ENCODE data around the gene FHIT.
"Not testable (repeated sequence)": the region's sequence is repeated elsewhere in the genome, so short reads cannot be mapped to it uniquely, and the experiment has no call there.

FHIT gene

GRCh38 chr3:60989626-60990441 lies 261.4 kb downstream of the FHIT start:
- Mint-ChIP-seq H3K4me1 (ENCODE audit: low read depth) (peaks cover 8% of the 10 kb centered on the region), H3K27ac (no peak overlapping the region), H3K9me3 (peaks cover 23% of the 10 kb centered on the region), H3K4me3 (no peak overlapping the region), H3K36me3 (ENCODE audit: low read depth) (no peaks in the 10 kb centered on the region), H3K27me3 (no peaks in the 10 kb centered on the region)
- intact Hi-C loops (cut with micrococcal nuclease): no loop called here

GRCh38 chr3:60987191-60987590 lies 264.1 kb downstream of the FHIT start:
- not testable (repeated sequence) for H3K4me3 Mint-ChIP-seq

GRCh38 chr3:60986552-60986951 lies 264.7 kb downstream of the FHIT start:
- H3K9me3 Mint-ChIP-seq: peaks cover 26% of the 10 kb centered on the region
- H3K27ac Mint-ChIP-seq: no peak overlapping the region
- H3K4me3 Mint-ChIP-seq: no peak overlapping the region
- H3K27me3 Mint-ChIP-seq: no peaks in the 10 kb centered on the region
- H3K4me1 Mint-ChIP-seq (ENCODE audit: low read depth): no peaks in the 10 kb centered on the region
- intact Hi-C loops (cut with micrococcal nuclease): no loop called here
- H3K36me3 Mint-ChIP-seq (ENCODE audit: low read depth): no peaks in the 10 kb centered on the region

More at GRCh38 chr3:60987191-60987590, 264.1 kb downstream of the FHIT start:
- H3K27me3 Mint-ChIP-seq; H3K27ac Mint-ChIP-seq; H3K36me3 Mint-ChIP-seq (ENCODE audit: low read depth); intact Hi-C loops (cut with micrococcal nuclease); H3K4me1 Mint-ChIP-seq (ENCODE audit: low read depth): not testable (repeated sequence)
- peaks cover 26% of the 10 kb centered on the region for H3K9me3 Mint-ChIP-seq

GRCh38 chr3:60983906-60984305 lies 267.3 kb downstream of the FHIT start:
- intact Hi-C loops (cut with micrococcal nuclease): no loop called here
- H3K4me3 Mint-ChIP-seq: no peak overlapping the region
- no peaks in the 10 kb centered on the region for H3K36me3 Mint-ChIP-seq (ENCODE audit: low read depth)
- peaks cover 26% of the 10 kb centered on the region for H3K9me3 Mint-ChIP-seq
- H3K27ac Mint-ChIP-seq: no peak overlapping the region
- no peaks in the 10 kb centered on the region for H3K27me3 Mint-ChIP-seq
- H3K4me1 Mint-ChIP-seq (ENCODE audit: low read depth): peaks cover 20% of the 10 kb centered on the region

- Mint-ChIP-seq H3K9me3 (peaks cover 7% of the 10 kb centered on the region), H3K4me1 (ENCODE audit: low read depth) (peaks cover 20% of the 10 kb centered on the region), H3K27me3 (no peaks in the 10 kb centered on the region), H3K36me3 (ENCODE audit: low read depth) (no peaks in the 10 kb centered on the region), H3K4me3 (no peak overlapping the region), H3K27ac (no peak overlapping the region)
- intact Hi-C loops (cut with micrococcal nuclease): no loop called here
Measured at GRCh38 chr3:60980342-60980692, 270.9 kb downstream of the FHIT start.

- no peaks in the 10 kb centered on the region for H3K27me3 Mint-ChIP-seq
- intact Hi-C loops (cut with micrococcal nuclease): no loop called here
- peaks cover 20% of the 10 kb centered on the region for H3K4me1 Mint-ChIP-seq (ENCODE audit: low read depth)
- no peak overlapping the region for H3K4me3 Mint-ChIP-seq
- H3K36me3 Mint-ChIP-seq (ENCODE audit: low read depth): no peaks in the 10 kb centered on the region
- no peak overlapping the region for H3K27ac Mint-ChIP-seq
- peaks cover 1% of the 10 kb centered on the region for H3K9me3 Mint-ChIP-seq
Measured at GRCh38 chr3:60979461-60980341, 271.6 kb downstream of the FHIT start.

- Mint-ChIP-seq H3K9me3 (peaks cover 18% of the 10 kb centered on the region), H3K4me1 (ENCODE audit: low read depth) (no peaks in the 10 kb centered on the region), H3K4me3 (no peak overlapping the region), H3K27me3 (no peaks in the 10 kb centered on the region), H3K36me3 (ENCODE audit: low read depth) (no peaks in the 10 kb centered on the region), H3K27ac (no peak overlapping the region)
- intact Hi-C loops (cut with micrococcal nuclease): no loop called here
Measured at GRCh38 chr3:60973321-60973720, 277.9 kb downstream of the FHIT start.

- Mint-ChIP-seq H3K9me3 (peaks cover 18% of the 10 kb centered on the region), H3K4me1 (ENCODE audit: low read depth) (no peaks in the 10 kb centered on the region), H3K27ac (no peak overlapping the region), H3K27me3 (no peaks in the 10 kb centered on the region), H3K4me3 (no peak overlapping the region), H3K36me3 (ENCODE audit: low read depth) (no peaks in the 10 kb centered on the region)
- intact Hi-C loops (cut with micrococcal nuclease): no loop called here
Measured at GRCh38 chr3:60972599-60972998, 278.7 kb downstream of the FHIT start.

GRCh38 chr3:60970850-60971249 lies 280.4 kb downstream of the FHIT start:
- Mint-ChIP-seq H3K4me3 (no peak overlapping the region), H3K27me3 (no peaks in the 10 kb centered on the region), H3K9me3 (peaks cover 28% of the 10 kb centered on the region), H3K27ac (no peak overlapping the region), H3K4me1 (ENCODE audit: low read depth) (no peaks in the 10 kb centered on the region), H3K36me3 (ENCODE audit: low read depth) (no peaks in the 10 kb centered on the region)
- intact Hi-C loops (cut with micrococcal nuclease): no loop called here

GRCh38 chr3:60967141-60967540 lies 284.1 kb downstream of the FHIT start:
- Mint-ChIP-seq H3K4me1 (ENCODE audit: low read depth) (no peaks in the 10 kb centered on the region), H3K27me3 (no peaks in the 10 kb centered on the region), H3K9me3 (peaks cover 43% of the 10 kb centered on the region), H3K4me3 (no peak overlapping the region), H3K27ac (no peak overlapping the region), H3K36me3 (ENCODE audit: low read depth) (no peaks in the 10 kb centered on the region)
- intact Hi-C loops (cut with micrococcal nuclease): no loop called here

- no peaks in the 10 kb centered on the region for H3K36me3 Mint-ChIP-seq (ENCODE audit: low read depth)
- no peaks in the 10 kb centered on the region for H3K4me1 Mint-ChIP-seq (ENCODE audit: low read depth)
- H3K27ac Mint-ChIP-seq: no peak overlapping the region
- intact Hi-C loops (cut with micrococcal nuclease): no loop called here
- peaks cover 69% of the 10 kb centered on the region for H3K9me3 Mint-ChIP-seq
- H3K4me3 Mint-ChIP-seq: no peak overlapping the region
- H3K27me3 Mint-ChIP-seq: no peaks in the 10 kb centered on the region
Measured at GRCh38 chr3:60957541-60957940, 293.7 kb downstream of the FHIT start.

GRCh38 chr3:60956729-60957128 lies 294.5 kb downstream of the FHIT start:
- Mint-ChIP-seq H3K9me3 (peaks cover 64% of the 10 kb centered on the region), H3K27ac (no peak overlapping the region), H3K4me3 (no peak overlapping the region), H3K4me1 (ENCODE audit: low read depth) (no peaks in the 10 kb centered on the region), H3K27me3 (no peaks in the 10 kb centered on the region), H3K36me3 (ENCODE audit: low read depth) (no peaks in the 10 kb centered on the region)
- intact Hi-C loops (cut with micrococcal nuclease): no loop called here

- Mint-ChIP-seq H3K27ac (no peak overlapping the region), H3K4me1 (ENCODE audit: low read depth) (no peaks in the 10 kb centered on the region), H3K4me3 (no peak overlapping the region), H3K9me3 (peaks cover 54% of the 10 kb centered on the region), H3K27me3 (no peaks in the 10 kb centered on the region), H3K36me3 (ENCODE audit: low read depth) (no peaks in the 10 kb centered on the region)
- intact Hi-C loops (cut with micrococcal nuclease): no loop called here
Measured at GRCh38 chr3:60955034-60955433, 296.2 kb downstream of the FHIT start.

- intact Hi-C loops (cut with micrococcal nuclease): no loop called here
- no peaks in the 10 kb centered on the region for H3K4me1 Mint-ChIP-seq (ENCODE audit: low read depth)
- no peaks in the 10 kb centered on the region for H3K36me3 Mint-ChIP-seq (ENCODE audit: low read depth)
- peaks cover 46% of the 10 kb centered on the region for H3K9me3 Mint-ChIP-seq
- no peak overlapping the region for H3K4me3 Mint-ChIP-seq
- H3K27me3 Mint-ChIP-seq: no peaks in the 10 kb centered on the region
- H3K27ac Mint-ChIP-seq: no peak overlapping the region
Measured at GRCh38 chr3:60954048-60954447, 297.2 kb downstream of the FHIT start.

All from dendritic cell treated with granulocyte-macrophage colony-stimulating factor and Interleukin-4, amounts not matched to agents 40 ng/mL and 50 ng/mL, for 4 days (primary cell).